ENCODE results near the gene SNCB.

SNCB gene

DNA sequence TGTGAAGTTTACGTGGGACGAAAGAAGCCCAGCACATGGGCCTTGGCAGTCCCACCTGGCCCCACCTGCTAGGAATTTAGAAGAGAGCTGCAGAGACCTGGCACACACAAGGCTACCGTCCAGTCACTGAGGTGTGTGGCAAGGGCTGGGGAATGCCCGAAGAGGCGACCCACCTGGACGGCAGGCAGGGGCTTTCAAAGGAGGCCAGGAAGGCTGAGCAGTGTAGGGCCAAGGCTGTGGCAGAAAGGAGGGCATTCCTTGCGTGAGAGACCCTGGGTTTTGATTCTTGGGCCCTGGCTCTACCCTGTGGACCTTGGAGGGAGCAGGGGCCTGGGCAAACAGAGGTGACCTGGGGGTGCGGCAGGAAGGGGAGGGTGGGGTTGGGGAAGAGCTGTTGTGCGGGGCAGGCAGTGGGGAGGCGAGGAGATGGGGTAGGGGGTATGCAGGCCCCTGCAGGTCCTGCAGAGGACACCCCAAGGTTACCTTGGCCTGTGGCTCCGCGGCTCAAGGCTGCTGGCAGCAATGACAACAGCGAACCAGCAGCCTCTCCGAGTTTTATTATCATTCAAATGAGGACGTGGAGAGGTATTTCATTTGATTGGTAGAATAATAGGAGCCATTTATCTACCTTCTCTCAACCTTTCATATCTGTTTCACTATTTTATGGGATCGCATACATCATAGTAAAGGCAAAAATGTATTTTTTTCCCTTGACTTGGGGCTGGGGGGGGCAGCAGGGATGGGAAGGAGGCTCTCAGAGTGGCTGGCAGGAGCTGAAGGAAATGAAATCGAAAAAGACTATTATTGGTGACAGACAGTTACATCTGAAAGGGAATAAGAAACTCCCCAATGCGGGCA, 41.8 kb upstream of the SNCB start:
- no peaks in the 10 kb centered on the region for H3K4me1 ChIP-seq (ENCODE audit: control insufficient read depth, insufficient read depth, low read length, poor library complexity, severe bottlenecking)
- no peaks in the 10 kb centered on the region for H3K9me3 ChIP-seq (ENCODE audit: control insufficient read depth, low read length)
- H3K36me3 ChIP-seq (ENCODE audit: control insufficient read depth, insufficient read depth, low read length): no peaks in the 10 kb centered on the region
- no peak for DNase-seq
- H3K27ac ChIP-seq (ENCODE audit: insufficient read depth, low read length, poor library complexity, severe bottlenecking): no peak overlapping the region
- H3K4me3 ChIP-seq (ENCODE audit: insufficient read depth, low read depth, low read length, poor library complexity, severe bottlenecking): no peak overlapping the region
- H3K27me3 ChIP-seq (replicated peaks; ENCODE audit: control insufficient read depth, insufficient read depth, low read length, poor library complexity, severe bottlenecking): no peaks in the 10 kb centered on the region

DNA sequence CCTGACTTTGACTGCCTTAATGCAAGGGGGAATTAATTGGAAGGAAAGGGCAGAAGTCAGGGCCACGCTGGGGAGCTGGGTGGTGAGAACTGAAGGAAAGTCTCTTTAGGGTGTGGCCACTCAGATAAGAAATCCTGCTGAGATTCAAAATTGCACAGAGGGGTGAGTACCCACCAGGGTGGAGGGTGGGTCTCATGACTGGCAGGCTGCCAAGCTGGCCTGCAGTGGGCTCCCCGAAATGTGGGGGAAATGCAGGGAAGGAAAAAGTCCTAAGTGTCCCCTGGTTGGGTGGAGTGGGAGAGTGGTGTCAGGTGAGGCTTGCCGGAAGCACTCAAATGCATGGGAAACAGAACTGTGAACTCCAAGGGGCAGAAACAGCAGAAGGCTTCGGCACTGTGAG, 41.1 kb upstream of the SNCB start:
- no peak overlapping the region for H3K4me3 ChIP-seq (ENCODE audit: insufficient read depth, low read depth, low read length, poor library complexity, severe bottlenecking)
- no peaks in the 10 kb centered on the region for H3K27me3 ChIP-seq (replicated peaks; ENCODE audit: control insufficient read depth, insufficient read depth, low read length, poor library complexity, severe bottlenecking)
- H3K9me3 ChIP-seq (ENCODE audit: control insufficient read depth, low read length): no peaks in the 10 kb centered on the region
- DNase-seq: no peak
- no peaks in the 10 kb centered on the region for H3K4me1 ChIP-seq (ENCODE audit: control insufficient read depth, insufficient read depth, low read length, poor library complexity, severe bottlenecking)
- H3K36me3 ChIP-seq (ENCODE audit: control insufficient read depth, insufficient read depth, low read length): no peaks in the 10 kb centered on the region
- no peak overlapping the region for H3K27ac ChIP-seq (ENCODE audit: insufficient read depth, low read length, poor library complexity, severe bottlenecking)

DNA sequence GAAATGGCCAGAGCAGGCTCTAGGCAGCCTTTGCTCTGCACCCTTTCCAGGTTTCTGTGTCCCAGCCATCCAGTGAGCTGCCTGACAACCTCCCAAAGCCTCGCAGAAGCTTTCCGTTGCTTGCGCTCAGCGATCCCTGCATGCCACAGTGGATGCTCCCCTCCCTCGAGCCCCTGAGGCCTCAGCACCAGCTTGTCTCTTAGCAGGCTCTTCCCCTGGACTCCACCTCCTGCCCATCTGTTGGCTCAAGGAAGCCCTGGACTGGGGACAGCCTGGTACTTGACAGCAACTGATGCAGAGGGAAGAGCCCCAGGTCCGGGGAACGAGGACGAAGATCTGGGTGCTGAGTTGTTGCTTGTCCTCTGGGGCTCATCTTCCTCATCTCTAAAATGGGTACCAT, 40.1 kb upstream of the SNCB start:
- Histone ChIP-seq H3K9me3 (ENCODE audit: control insufficient read depth, low read length) (no peaks in the 10 kb centered on the region), H3K27ac (ENCODE audit: insufficient read depth, low read length, poor library complexity, severe bottlenecking) (no peak overlapping the region), H3K36me3 (ENCODE audit: control insufficient read depth, insufficient read depth, low read length) (no peaks in the 10 kb centered on the region), H3K4me1 (ENCODE audit: control insufficient read depth, insufficient read depth, low read length, poor library complexity, severe bottlenecking) (no peaks in the 10 kb centered on the region), H3K27me3 (replicated peaks; ENCODE audit: control insufficient read depth, insufficient read depth, low read length, poor library complexity, severe bottlenecking) (no peaks in the 10 kb centered on the region), H3K4me3 (ENCODE audit: insufficient read depth, low read depth, low read length, poor library complexity, severe bottlenecking) (no peak overlapping the region)
- no peak for DNase-seq

DNA sequence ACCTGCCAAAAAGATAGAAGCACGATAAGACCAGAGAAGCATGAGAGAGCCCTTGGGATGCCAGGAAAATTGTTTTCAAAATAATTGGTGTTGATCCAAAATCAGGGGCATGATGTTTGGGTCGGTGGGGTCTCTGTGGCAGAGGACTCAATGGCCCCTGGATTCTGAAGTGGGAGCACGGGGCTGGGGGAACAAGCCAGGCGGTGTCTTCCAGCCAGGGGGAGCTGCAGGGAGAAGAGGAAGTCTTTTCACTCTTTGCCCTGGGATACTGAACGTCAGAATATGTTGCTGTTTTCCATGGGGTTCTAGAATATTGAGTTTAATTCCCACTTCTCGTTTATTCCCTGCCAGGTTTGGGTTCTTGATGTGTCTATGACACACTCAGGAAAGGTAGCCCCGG, 37.3 kb upstream of the SNCB start:
- Histone ChIP-seq H3K4me1 (ENCODE audit: control insufficient read depth, insufficient read depth, low read length, poor library complexity, severe bottlenecking) (no peaks in the 10 kb centered on the region), H3K36me3 (ENCODE audit: control insufficient read depth, insufficient read depth, low read length) (no peaks in the 10 kb centered on the region), H3K9me3 (ENCODE audit: control insufficient read depth, low read length) (no peaks in the 10 kb centered on the region), H3K27me3 (replicated peaks; ENCODE audit: control insufficient read depth, insufficient read depth, low read length, poor library complexity, severe bottlenecking) (no peaks in the 10 kb centered on the region), H3K4me3 (ENCODE audit: insufficient read depth, low read depth, low read length, poor library complexity, severe bottlenecking) (no peak overlapping the region), H3K27ac (ENCODE audit: insufficient read depth, low read length, poor library complexity, severe bottlenecking) (no peak overlapping the region)
- DNase-seq: no peak

DNA sequence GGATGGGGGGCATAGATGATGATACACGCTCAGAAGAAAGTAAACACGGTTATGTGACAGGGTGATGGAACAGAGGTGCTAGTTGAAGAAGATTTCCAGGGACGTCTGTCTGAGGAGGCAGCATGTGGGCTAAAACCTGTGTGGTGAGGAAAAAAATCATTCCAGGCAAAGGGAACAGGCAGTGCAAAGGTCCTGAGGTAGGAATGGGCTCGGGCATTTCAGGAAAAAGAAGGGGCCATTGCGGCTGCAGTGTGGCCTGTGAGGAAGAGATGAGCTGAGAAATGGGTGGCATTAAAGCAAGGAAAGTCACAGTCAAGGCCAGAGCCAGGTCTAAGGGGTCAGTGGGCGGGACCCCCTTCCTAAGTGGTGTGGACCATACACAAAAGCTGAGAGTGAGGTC, 35.2 kb upstream of the SNCB start:
- H3K27ac ChIP-seq (ENCODE audit: insufficient read depth, low read length, poor library complexity, severe bottlenecking): no peak overlapping the region
- H3K4me1 ChIP-seq (ENCODE audit: control insufficient read depth, insufficient read depth, low read length, poor library complexity, severe bottlenecking): peaks cover 7% of the 10 kb centered on the region
- H3K9me3 ChIP-seq (ENCODE audit: control insufficient read depth, low read length): no peaks in the 10 kb centered on the region
- no peak for DNase-seq
- H3K4me3 ChIP-seq (ENCODE audit: insufficient read depth, low read depth, low read length, poor library complexity, severe bottlenecking): no peak overlapping the region
- H3K27me3 ChIP-seq (replicated peaks; ENCODE audit: control insufficient read depth, insufficient read depth, low read length, poor library complexity, severe bottlenecking): no peaks in the 10 kb centered on the region
- H3K36me3 ChIP-seq (ENCODE audit: control insufficient read depth, insufficient read depth, low read length): no peaks in the 10 kb centered on the region

DNA sequence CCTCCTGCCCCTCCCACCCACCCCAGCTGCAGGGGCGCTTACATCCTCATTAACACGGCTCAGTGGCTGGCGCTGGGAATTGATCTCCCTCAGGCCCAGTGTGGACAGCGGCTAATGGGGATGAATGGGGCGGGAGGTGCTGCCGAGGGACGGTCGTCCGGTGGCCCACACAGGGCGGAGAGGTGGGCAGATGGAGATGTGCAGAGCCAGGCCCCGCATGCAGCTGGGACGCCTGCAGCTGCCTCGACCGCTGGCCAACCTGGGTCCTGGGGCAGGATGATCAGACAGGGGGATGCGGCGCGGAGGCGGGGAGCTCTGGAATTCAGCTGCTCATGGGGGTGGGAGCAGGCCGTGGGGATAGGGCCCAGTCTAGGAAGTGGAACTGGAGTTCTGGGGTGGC, 34.6 kb upstream of the SNCB start:
- H3K4me3 ChIP-seq (ENCODE audit: insufficient read depth, low read depth, low read length, poor library complexity, severe bottlenecking): no peak overlapping the region
- no peaks in the 10 kb centered on the region for H3K36me3 ChIP-seq (ENCODE audit: control insufficient read depth, insufficient read depth, low read length)
- H3K9me3 ChIP-seq (ENCODE audit: control insufficient read depth, low read length): no peaks in the 10 kb centered on the region
- no peak for DNase-seq
- no peaks in the 10 kb centered on the region for H3K27me3 ChIP-seq (replicated peaks; ENCODE audit: control insufficient read depth, insufficient read depth, low read length, poor library complexity, severe bottlenecking)
- no peak overlapping the region for H3K27ac ChIP-seq (ENCODE audit: insufficient read depth, low read length, poor library complexity, severe bottlenecking)
- H3K4me1 ChIP-seq (ENCODE audit: control insufficient read depth, insufficient read depth, low read length, poor library complexity, severe bottlenecking): peaks cover 9% of the 10 kb centered on the region

DNA sequence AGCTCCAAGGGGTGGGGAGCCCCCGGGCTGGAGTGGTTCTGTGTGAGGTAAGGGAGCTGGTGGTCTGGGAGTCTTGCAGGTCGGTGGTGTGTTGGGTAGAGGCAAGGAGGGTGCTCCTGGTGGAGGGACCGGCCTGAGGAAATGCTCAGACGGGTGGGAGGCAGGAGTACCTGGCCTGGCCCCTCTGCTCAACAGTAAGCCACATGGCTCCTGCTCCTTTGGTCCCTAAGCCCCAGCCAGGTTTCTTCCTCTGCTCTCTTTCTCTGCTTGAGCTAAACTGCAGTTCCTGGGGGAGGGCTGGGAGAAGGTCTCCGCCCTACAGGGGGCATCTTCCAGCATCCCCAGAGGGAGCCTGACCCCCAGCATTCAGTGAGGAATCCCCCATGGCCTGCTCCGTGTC, 34.1 kb upstream of the SNCB start:
- H3K27ac ChIP-seq (ENCODE audit: insufficient read depth, low read length, poor library complexity, severe bottlenecking): no peak overlapping the region
- no peaks in the 10 kb centered on the region for H3K9me3 ChIP-seq (ENCODE audit: control insufficient read depth, low read length)
- peaks cover 9% of the 10 kb centered on the region for H3K4me1 ChIP-seq (ENCODE audit: control insufficient read depth, insufficient read depth, low read length, poor library complexity, severe bottlenecking)
- no peaks in the 10 kb centered on the region for H3K27me3 ChIP-seq (replicated peaks; ENCODE audit: control insufficient read depth, insufficient read depth, low read length, poor library complexity, severe bottlenecking)
- H3K36me3 ChIP-seq (ENCODE audit: control insufficient read depth, insufficient read depth, low read length): no peaks in the 10 kb centered on the region
- DNase-seq: no peak
- H3K4me3 ChIP-seq (ENCODE audit: insufficient read depth, low read depth, low read length, poor library complexity, severe bottlenecking): no peak overlapping the region

DNA sequence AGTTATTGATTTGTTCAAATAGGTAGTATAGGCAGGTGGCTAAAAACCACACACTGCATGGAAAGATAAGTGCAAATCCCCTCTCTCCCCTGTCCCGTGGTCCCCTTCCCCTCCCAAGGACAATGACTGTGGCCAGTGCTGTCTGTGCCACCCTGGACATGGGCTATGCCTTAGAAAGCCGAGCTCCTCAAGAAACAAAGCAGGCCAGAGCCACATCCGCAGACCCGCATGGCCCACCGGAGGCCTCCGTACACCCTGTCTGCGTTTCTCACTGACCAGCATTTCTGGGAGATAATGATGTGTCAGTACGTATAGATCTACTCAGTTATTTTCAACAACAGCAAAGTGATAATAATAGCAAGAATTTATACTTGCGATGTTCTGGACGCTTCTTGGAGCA, 33.2 kb upstream of the SNCB start:
- Histone ChIP-seq H3K27ac (ENCODE audit: insufficient read depth, low read length, poor library complexity, severe bottlenecking) (no peak overlapping the region), H3K4me3 (ENCODE audit: insufficient read depth, low read depth, low read length, poor library complexity, severe bottlenecking) (no peak overlapping the region), H3K9me3 (ENCODE audit: control insufficient read depth, low read length) (no peaks in the 10 kb centered on the region), H3K36me3 (ENCODE audit: control insufficient read depth, insufficient read depth, low read length) (no peaks in the 10 kb centered on the region), H3K4me1 (ENCODE audit: control insufficient read depth, insufficient read depth, low read length, poor library complexity, severe bottlenecking) (peaks cover 18% of the 10 kb centered on the region), H3K27me3 (replicated peaks; ENCODE audit: control insufficient read depth, insufficient read depth, low read length, poor library complexity, severe bottlenecking) (no peaks in the 10 kb centered on the region)
- no peak for DNase-seq

DNA sequence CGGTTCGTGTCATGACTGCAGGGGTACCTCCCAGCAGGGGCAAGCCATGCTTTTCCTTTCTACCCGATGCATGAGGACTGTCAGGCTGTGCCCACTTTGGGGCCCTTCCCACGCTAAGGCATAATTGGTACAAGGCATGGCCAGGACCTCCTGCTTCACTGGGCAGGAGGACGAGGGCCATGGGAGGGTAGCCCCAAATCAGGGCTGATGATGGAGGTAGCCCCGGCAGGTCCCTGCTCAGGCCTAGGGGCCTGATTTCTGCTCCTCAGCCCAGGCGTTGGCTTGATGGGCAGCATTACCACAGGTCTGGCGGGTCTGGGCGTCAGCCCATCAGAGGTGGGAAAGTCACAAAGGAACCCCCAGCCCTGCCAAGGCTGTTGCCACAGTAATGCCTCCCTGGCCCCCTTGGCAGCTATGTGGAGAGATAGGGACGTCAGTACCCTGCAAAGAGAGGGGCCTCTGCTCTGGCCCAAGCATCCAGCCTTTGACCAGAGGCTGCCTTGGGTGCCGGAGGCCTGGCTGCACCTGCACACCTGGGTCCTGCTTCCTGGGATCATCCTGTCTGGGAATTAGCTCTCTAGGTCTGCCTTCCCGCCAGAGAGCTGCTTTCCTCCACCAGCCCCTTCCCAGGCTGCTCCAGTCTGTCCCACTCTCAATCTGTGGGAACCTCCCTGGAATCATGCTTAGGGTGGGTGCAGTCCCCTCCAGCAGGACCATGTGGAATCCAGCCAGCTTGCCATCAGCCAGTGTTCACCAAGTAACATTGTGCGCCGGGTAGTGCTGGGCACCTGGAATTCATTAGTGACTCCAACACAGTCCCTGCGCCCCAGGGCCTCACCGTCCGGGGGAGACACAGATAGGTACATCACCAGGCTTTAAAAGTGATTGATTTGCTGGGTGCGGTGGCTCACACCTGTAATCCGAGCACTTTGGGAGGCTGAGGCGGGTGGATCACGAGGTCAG, 32.3 kb upstream of the SNCB start:
- H3K27ac ChIP-seq (ENCODE audit: insufficient read depth, low read length, poor library complexity, severe bottlenecking): no peak overlapping the region
- H3K4me1 ChIP-seq (ENCODE audit: control insufficient read depth, insufficient read depth, low read length, poor library complexity, severe bottlenecking): peaks cover 25% of the 10 kb centered on the region
- H3K4me3 ChIP-seq (ENCODE audit: insufficient read depth, low read depth, low read length, poor library complexity, severe bottlenecking): no peak overlapping the region
- no peak for DNase-seq
- H3K27me3 ChIP-seq (replicated peaks; ENCODE audit: control insufficient read depth, insufficient read depth, low read length, poor library complexity, severe bottlenecking): no peaks in the 10 kb centered on the region
- H3K9me3 ChIP-seq (ENCODE audit: control insufficient read depth, low read length): no peaks in the 10 kb centered on the region
- H3K36me3 ChIP-seq (ENCODE audit: control insufficient read depth, insufficient read depth, low read length): no peaks in the 10 kb centered on the region

DNA sequence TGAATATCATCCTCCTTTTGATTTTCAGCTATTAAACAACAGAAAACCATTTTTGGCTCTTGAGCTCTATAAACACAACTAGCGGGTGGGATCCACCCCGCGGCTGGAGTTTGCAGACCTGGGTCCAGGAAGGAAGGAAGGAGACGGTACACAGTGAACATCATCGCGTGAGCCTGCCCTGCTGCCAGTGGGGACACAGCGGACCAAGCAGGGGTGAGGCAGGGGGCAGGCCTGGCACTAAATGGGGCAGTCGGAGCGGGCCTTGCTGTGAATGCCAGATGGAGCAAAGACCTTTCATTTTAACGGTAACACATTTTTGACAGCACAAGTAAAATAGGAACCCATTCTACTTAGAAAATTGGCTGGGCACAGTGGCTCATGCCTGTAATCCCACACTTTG, 31.3 kb upstream of the SNCB start:
- Histone ChIP-seq H3K27ac (ENCODE audit: insufficient read depth, low read length, poor library complexity, severe bottlenecking) (no peak overlapping the region), H3K9me3 (ENCODE audit: control insufficient read depth, low read length) (no peaks in the 10 kb centered on the region), H3K4me3 (ENCODE audit: insufficient read depth, low read depth, low read length, poor library complexity, severe bottlenecking) (no peak overlapping the region), H3K36me3 (ENCODE audit: control insufficient read depth, insufficient read depth, low read length) (no peaks in the 10 kb centered on the region), H3K4me1 (ENCODE audit: control insufficient read depth, insufficient read depth, low read length, poor library complexity, severe bottlenecking) (peaks cover 25% of the 10 kb centered on the region), H3K27me3 (replicated peaks; ENCODE audit: control insufficient read depth, insufficient read depth, low read length, poor library complexity, severe bottlenecking) (no peaks in the 10 kb centered on the region)
- DNase-seq: no peak
